Activated CD4-positive, alpha-beta memory T cell treated with anti-CD3 and anti-CD28 coated beads, Interleukin-2, amount 10 ng/mL, durations not matched to agents 7 days and 5 days (primary cell): ENCODE results near the gene PANK2. TPM values are rescaled to one million over a fixed set of nuclear protein-coding genes. Genes with fewer than 3 reads are reported as not detected.
"Not testable (repeated sequence)": the region's sequence is repeated elsewhere in the genome, so short reads cannot be mapped to it uniquely, and the experiment has no call there.

ENCODE experiments used
- CTCF ChIA-PET: fragments of 350-600 bp; sonication (Branson Sonifier 250); formaldehyde crosslinking; loops from one replicate; lab custom pipeline; 2021; ENCODE audit warnings: antibody characterized with exemption, inconsistent platforms; lab: Charles Lee
- POLR2A ChIA-PET: fragments of 350-600 bp; sonication (Branson Sonifier 250); formaldehyde crosslinking; loops from one replicate; lab custom pipeline; 2021; ENCODE audit warnings: antibody characterized with exemption; lab: Charles Lee
- DNase-seq: peaks from one replicate; pipeline ENCODE4 v3.0.0-alpha.2; 2020
- H3K27ac Mint-ChIP-seq: one replicate; pipeline ENCODE4 v1.8.0; 2021; ENCODE audit warnings: mild to moderate bottlenecking, mixed read lengths
- H3K27me3 Mint-ChIP-seq: one replicate; pipeline ENCODE4 v1.8.0; 2021; ENCODE audit warnings: mixed read lengths
- H3K36me3 Mint-ChIP-seq: one replicate; pipeline ENCODE4 v1.8.0; 2021; ENCODE audit warnings: low read depth, mixed read lengths
- H3K4me1 Mint-ChIP-seq: one replicate; pipeline ENCODE4 v1.8.0; 2021; ENCODE audit warnings: mixed read lengths
- H3K4me3 Mint-ChIP-seq: one replicate; pipeline ENCODE4 v1.8.0; 2021; ENCODE audit warnings: mild to moderate bottlenecking, mixed read lengths
- H3K9me3 Mint-ChIP-seq: one replicate; pipeline ENCODE4 v1.8.0; 2021; ENCODE audit warnings: mixed read lengths
- total RNA-seq, 2 experiments: library from RNA; stranded (reverse); gene quantifications; one replicate each; pipeline ENCODE4 v1.2.3, GENCODE V29; 2021

PANK2 gene
- total RNA-seq, 2 experiments from 2014 or later, result 63.3 to 63.8 TPM

DNA sequence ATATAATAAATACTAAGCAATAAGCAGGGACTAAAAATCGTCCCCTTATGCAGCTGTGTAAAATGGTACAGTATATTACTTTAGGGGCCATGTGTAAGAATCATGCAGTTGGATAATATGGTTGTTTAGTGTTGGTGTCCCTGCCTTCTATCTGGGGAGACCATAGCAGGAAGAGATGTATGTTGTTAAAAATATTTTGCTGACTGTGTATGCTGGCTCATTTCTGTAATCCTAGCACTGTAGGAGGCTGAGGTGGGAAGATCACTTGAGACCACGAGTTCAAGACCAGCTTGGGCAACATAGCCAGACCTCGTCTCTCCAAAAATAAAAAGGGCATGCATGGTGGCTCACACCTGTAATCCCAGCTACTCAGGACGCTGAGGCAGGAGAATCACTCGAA is 5.6 kb downstream of the PANK2 start:
- no peak for DNase-seq
- H3K27ac Mint-ChIP-seq, result no peak overlapping the region
- peaks cover 56% of the 10 kb centered on the region for H3K36me3 Mint-ChIP-seq
- POLR2A ChIA-PET, result interaction anchor here (0.7 to 5.4 kb wide), 4 partner anchors 13 to 189 kb away, joined by 3 to 32 read pairs (median 4); no protein-coding TSS in a partner anchor
- no peak overlapping the region for H3K4me3 Mint-ChIP-seq
- no peaks in the 10 kb centered on the region for H3K27me3 Mint-ChIP-seq
- CTCF ChIA-PET, result interaction anchor here (0.7 to 1.4 kb wide), 2 partner anchors 41 to 108 kb away, joined by 5 read pairs; partner anchors contain the start of gene CENPB
- H3K9me3 Mint-ChIP-seq, result no peaks in the 10 kb centered on the region
- H3K4me1 Mint-ChIP-seq, result peaks cover 75% of the 10 kb centered on the region

DNA sequence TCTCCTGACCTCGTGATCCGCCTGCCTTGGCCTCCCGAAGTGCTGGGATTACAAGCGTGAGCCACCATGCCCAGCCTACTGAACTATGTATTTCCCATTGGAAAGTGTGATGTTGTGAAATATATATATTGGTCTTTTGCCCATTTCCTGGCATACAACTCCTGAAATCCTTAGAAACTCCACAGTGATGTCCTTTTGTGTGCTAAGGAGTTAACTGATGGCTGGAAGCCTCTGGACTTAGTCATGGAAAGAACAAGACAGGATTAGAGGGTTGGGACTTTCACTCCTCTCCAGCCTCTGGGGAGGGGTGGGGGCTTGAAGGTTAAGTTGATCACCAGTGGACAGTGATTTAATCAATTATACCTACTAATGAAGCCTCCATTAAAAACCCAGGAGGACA is 7.1 kb downstream of the PANK2 start:
- CTCF ChIA-PET, result no interaction called here
- H3K36me3 Mint-ChIP-seq, result peaks cover 51% of the 10 kb centered on the region
- no peaks in the 10 kb centered on the region for H3K27me3 Mint-ChIP-seq
- H3K27ac Mint-ChIP-seq, result no peak overlapping the region
- H3K9me3 Mint-ChIP-seq, result no peaks in the 10 kb centered on the region
- peaks cover 79% of the 10 kb centered on the region for H3K4me1 Mint-ChIP-seq
- H3K4me3 Mint-ChIP-seq, result no peak overlapping the region
- DNase-seq, result no peak
- POLR2A ChIA-PET, result interaction anchor here (1.7 kb wide), 1 partner anchor 10 kb away, joined by 6 read pairs; no protein-coding TSS in a partner anchor

DNA sequence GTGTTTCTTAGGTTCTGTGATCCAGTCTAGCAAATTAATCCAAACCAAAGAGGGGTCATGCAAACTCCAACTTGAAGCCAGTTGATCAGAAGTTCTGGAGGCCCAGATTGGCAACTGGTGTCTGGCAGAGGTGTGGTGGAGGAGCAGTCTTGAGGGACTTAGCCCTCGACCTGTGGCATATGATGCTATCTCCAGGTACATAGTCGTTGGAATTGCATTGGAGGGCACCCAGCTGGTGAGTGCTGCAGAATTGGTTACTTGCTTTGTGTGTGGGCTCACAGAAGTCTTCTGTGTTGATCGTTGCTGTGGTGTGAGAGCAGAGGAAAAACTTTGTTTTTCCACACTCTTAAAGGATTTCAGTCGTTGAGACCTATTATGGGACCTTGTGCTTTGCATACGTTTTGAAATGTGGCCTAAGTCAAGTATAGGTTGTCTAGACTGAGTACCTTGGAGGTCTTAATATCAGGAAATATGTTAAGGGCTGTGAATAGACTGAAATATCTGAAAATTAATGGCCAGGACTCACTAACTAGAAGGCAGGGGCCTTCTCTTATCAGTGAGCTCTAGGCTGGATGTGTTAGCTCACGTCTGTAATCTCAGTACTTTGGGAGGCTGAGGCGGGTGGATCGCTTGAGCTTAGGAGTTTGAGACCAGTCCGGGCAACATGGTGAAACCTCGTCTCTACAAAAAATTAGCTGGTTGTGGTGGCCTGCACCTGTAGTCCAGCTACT is 7.8 kb downstream of the PANK2 start:
- no peaks in the 10 kb centered on the region for H3K9me3 Mint-ChIP-seq
- ChIA-PET POLR2A (interaction anchor here (1.2 to 1.7 kb wide), 2 partner anchors 10 to 33 kb away, joined by 3 to 6 read pairs; no protein-coding TSS in a partner anchor), CTCF (interaction anchor here (0.9 to 1.0 kb wide), 2 partner anchors 9 to 21 kb away, joined by 3 read pairs; no protein-coding TSS in a partner anchor)
- DNase-seq, result no peak
- peaks cover 48% of the 10 kb centered on the region for H3K36me3 Mint-ChIP-seq
- H3K4me3 Mint-ChIP-seq, result peak overlapping the region; percentile 17
- H3K27me3 Mint-ChIP-seq, result no peaks in the 10 kb centered on the region
- peak overlapping the region; percentile 72 for H3K27ac Mint-ChIP-seq
- H3K4me1 Mint-ChIP-seq, result peaks cover 79% of the 10 kb centered on the region

DNA sequence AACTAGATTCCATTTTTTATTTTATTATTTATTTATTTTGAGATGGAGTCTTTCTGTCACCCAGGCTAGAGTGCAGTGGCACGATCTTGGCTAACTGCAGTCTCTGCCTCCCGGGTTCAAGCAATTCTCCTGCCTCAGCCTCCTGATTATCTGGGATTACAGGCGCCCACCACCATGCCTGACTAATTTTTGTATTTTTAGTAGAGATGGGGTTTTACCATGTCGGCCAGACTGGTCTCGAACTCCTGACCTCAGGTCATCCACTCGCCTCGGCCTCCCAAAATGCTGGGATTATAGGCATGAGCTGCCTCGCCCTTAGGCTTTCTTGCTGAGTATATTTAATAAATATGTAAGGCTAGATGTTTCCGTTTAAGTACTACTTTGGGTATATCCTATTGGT is 9.0 kb downstream of the PANK2 start:
- H3K36me3 Mint-ChIP-seq, result peaks cover 37% of the 10 kb centered on the region
- H3K4me3 Mint-ChIP-seq, H3K27me3 Mint-ChIP-seq, H3K27ac Mint-ChIP-seq, DNase-seq, H3K9me3 Mint-ChIP-seq: not testable (repeated sequence)
- H3K4me1 Mint-ChIP-seq, result peaks cover 77% of the 10 kb centered on the region
- CTCF ChIA-PET, result interaction anchor here (0.9 kb wide), 1 partner anchor 8 kb away, joined by 3 read pairs; no protein-coding TSS in a partner anchor
- POLR2A ChIA-PET, result interaction anchor here (1.1 to 1.7 kb wide), 3 partner anchors 8 to 32 kb away, joined by 3 to 6 read pairs (median 3); no protein-coding TSS in a partner anchor

DNA sequence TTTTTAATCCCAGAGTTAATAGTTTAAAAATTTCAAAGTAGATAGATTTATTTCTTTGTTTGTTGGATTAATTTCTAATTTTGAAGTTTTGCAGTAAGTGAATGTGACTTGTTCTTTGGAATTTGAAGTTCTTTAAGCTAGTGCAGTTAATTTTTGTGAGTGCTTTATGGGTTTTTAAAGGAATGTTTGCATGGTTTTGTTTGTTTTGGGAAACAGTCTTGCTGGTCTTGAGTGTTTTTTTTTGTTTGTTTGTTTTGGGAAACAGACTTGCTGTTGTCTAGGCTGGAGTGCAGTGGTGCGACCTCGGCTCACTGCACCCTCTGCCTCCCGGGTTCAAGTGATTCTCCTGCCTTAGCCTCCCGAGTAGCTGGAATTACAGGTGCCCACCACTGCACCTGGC is 9.5 kb downstream of the PANK2 start:
- Mint-ChIP-seq H3K9me3 (no peaks in the 10 kb centered on the region), H3K36me3 (peaks cover 34% of the 10 kb centered on the region), H3K4me1 (peaks cover 73% of the 10 kb centered on the region), H3K27ac (peak overlapping the region; percentile 21), H3K27me3 (no peaks in the 10 kb centered on the region), H3K4me3 (no peak overlapping the region)
- no peak for DNase-seq
- POLR2A ChIA-PET, result interaction anchor here (1.1 kb wide), 1 partner anchor 17 kb away, joined by 3 read pairs; no protein-coding TSS in a partner anchor
- CTCF ChIA-PET, result no interaction called here

DNA sequence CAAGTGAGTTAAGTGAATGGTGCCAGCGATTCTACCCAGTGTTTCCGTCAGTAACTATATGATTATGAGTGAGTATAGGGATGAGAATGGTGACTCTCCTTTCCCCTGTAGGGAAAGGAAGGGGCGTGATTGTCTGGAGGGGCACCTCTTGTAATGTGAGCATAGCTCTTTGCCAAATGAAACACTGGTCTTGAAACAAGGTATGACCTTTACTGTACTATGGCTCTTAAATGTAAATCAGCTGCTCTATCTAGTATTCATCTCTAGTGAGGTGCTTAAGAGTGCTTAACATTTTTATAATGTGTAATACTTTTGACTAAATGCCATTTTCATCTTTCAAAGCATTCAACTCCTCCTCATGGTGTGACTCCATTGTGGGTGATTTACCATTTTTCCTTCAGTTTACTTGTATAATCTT is 11.0 kb downstream of the PANK2 start:
- Mint-ChIP-seq H3K27ac (peak overlapping the region; percentile 9), H3K27me3 (no peaks in the 10 kb centered on the region), H3K4me3 (no peak overlapping the region), H3K9me3 (no peaks in the 10 kb centered on the region), H3K36me3 (peaks cover 33% of the 10 kb centered on the region), H3K4me1 (peaks cover 76% of the 10 kb centered on the region)
- ChIA-PET POLR2A (interaction anchor here (1.3 to 2.3 kb wide), 2 partner anchors 9 to 90 kb away, joined by 3 to 15 read pairs; no protein-coding TSS in a partner anchor), CTCF (no interaction called here)
- no peak for DNase-seq

DNA sequence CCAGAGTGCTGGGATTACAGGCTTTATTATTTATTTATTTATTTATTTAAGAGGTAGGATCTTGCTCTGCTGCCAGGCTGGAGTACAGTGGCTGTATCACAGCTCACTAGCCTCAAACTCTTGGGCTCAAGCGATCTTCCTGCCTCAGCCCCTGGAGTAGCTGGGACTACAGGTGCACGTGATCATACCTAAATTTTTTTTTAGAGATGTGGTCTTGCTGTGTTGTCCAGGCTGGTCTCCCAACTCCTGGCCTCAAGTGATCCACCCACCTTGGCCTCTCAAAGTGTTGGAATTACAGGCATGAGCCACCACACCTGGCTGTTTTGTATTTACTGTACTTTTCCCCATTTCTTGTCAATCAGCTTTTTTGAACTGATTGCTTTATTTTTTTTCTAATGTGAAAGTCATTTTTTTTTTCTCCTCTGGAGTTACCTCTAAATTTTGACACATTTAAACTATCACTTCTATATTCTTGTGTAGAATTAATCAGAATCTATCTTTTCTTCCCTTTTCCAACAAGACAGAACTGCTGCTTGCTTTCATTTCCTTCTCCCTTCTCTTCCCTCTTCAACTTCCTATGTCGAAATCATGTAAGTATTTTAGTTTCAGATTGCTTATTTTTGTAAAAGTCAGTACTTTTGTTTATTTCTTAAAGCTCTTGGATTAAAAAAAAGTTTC is 12.0 kb downstream of the PANK2 start:
- DNase-seq, result no peak
- Mint-ChIP-seq H3K36me3 (peaks cover 28% of the 10 kb centered on the region), H3K27ac (peak overlapping the region; percentile 69), H3K27me3 (no peaks in the 10 kb centered on the region), H3K9me3 (no peaks in the 10 kb centered on the region), H3K4me1 (peaks cover 76% of the 10 kb centered on the region), H3K4me3 (no peak overlapping the region)
- ChIA-PET CTCF (interaction anchor here (0.6 to 0.7 kb wide), 2 partner anchors 8 to 25 kb away, joined by 3 read pairs; no protein-coding TSS in a partner anchor), POLR2A (interaction anchor here (1.2 to 2.3 kb wide), 3 partner anchors 8 to 89 kb away, joined by 3 to 15 read pairs (median 4); no protein-coding TSS in a partner anchor)

DNA sequence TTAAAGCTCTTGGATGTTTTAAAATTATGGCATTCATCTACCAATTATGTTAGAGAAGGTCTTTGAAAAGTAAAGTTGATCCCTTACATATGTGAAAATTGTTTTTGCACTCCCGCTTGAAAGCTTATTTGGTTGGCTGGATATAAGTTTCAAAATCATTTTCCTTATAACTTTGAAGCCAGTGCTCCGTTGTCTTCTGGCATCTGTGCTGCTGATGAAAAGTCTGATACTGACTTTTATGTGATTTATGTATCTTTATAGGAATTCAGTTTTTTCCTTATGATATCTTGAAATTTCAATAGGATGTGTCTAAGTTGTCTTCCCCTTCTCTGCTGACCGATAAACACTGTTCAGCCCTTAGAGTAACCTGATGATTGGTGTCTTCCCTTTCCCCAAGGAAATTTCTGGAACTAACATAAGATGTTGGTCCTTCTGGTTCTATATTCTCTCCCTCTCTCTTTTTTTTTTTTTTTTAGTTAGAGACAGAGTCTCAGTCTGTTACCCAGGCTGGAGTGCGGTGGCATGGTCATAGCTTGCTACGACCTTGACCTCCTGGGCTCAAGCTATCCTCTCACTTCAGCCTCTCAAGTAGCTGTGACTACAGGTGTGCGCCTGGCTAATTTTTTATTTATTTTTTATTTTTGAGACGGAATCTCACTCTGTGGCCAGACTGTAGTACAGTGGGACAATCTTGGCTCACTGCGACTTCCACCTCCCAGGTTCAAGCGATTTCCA is 12.7 kb downstream of the PANK2 start:
- H3K4me3 Mint-ChIP-seq, result no peak overlapping the region
- H3K4me1 Mint-ChIP-seq, result peaks cover 74% of the 10 kb centered on the region
- CTCF ChIA-PET, result interaction anchor here (0.7 kb wide), 1 partner anchor 9 kb away, joined by 3 read pairs; no protein-coding TSS in a partner anchor
- H3K36me3 Mint-ChIP-seq, result peaks cover 25% of the 10 kb centered on the region
- H3K27ac Mint-ChIP-seq, result peak overlapping the region; percentile 69
- no peaks in the 10 kb centered on the region for H3K9me3 Mint-ChIP-seq
- POLR2A ChIA-PET, result interaction anchor here (1.2 to 2.3 kb wide), 2 partner anchors 9 to 11 kb away, joined by 4 to 15 read pairs; no protein-coding TSS in a partner anchor
- no peaks in the 10 kb centered on the region for H3K27me3 Mint-ChIP-seq
- DNase-seq, result no peak

DNA sequence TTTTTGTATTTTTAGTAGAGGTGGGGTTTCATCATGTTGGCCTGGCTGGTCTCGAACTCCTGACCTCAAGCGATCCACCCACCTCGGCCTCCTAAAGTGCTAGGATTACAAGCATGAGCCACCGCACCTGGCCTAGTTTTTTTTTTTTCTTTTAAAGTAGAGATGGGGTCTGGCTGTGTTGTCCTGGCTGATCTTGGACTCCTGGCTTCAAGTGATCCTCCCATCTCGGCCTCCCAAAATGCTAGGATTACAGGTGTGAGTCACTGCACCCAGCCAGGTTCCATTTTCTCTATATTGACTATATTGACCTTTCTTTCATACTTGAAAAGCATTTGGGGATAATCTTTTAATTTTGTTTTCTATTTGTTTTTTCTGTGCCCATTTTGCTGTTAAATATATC is 13.3 kb downstream of the PANK2 start:
- H3K4me1 Mint-ChIP-seq, result peaks cover 73% of the 10 kb centered on the region
- no peaks in the 10 kb centered on the region for H3K9me3 Mint-ChIP-seq
- ChIA-PET POLR2A (no interaction called here), CTCF (interaction anchor here (0.6 kb wide), 1 partner anchor 71 kb away, joined by 4 read pairs; no protein-coding TSS in a partner anchor)
- peaks cover 21% of the 10 kb centered on the region for H3K36me3 Mint-ChIP-seq
- H3K4me3 Mint-ChIP-seq, result no peak overlapping the region
- no peaks in the 10 kb centered on the region for H3K27me3 Mint-ChIP-seq
- DNase-seq, result no peak
- peak overlapping the region; percentile 58 for H3K27ac Mint-ChIP-seq

DNA sequence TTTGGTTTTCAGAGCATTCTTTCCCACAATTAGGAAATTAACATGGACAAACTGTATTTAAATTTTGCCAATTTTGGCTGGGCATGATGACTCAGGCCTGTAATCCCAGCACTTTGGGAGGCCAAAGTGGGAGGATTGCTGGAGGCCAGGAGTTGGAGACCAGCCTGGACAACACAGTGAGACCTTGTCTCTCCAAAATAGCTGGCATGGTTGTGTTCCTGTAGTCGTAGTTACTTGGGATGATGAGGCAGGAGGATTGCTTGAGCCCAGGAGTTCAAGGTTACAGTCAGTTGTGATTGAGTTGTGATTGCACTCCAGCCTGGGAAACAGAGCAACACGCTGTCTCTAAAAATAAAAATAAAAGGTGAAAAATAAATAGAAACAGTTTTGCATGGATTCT is 15.0 kb downstream of the PANK2 start:
- H3K27ac Mint-ChIP-seq, result no peak overlapping the region
- no peaks in the 10 kb centered on the region for H3K27me3 Mint-ChIP-seq
- H3K36me3 Mint-ChIP-seq, result peaks cover 39% of the 10 kb centered on the region
- no peak overlapping the region for H3K4me3 Mint-ChIP-seq
- ChIA-PET POLR2A (no interaction called here), CTCF (interaction anchor here (1.0 kb wide), 1 partner anchor 117 kb away, joined by 3 read pairs; no protein-coding TSS in a partner anchor)
- no peak for DNase-seq
- H3K9me3 Mint-ChIP-seq, result no peaks in the 10 kb centered on the region
- peaks cover 81% of the 10 kb centered on the region for H3K4me1 Mint-ChIP-seq

DNA sequence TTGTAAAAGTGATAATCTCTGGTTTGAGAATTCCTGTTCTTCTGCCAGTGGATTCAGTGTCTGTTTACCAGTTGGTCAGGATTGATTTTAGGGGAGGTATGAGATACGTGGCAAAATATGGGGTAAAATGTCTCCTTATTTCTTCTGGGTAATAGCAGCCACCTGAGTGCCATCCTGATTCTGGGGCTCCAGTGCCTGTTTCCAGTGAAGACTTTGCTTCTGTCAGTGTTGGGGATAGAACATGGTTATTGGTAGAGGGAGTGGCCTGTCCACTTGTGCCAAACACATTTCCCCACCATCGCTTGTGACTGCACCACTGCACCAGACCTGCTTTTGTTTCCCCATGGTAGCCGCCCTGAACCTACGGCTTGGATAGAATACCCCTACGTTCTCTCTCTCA is 15.7 kb downstream of the PANK2 start:
- H3K4me1 Mint-ChIP-seq, result peaks cover 76% of the 10 kb centered on the region
- H3K36me3 Mint-ChIP-seq, result peaks cover 41% of the 10 kb centered on the region
- H3K9me3 Mint-ChIP-seq, result no peaks in the 10 kb centered on the region
- ChIA-PET CTCF (interaction anchor here (1.0 kb wide), 1 partner anchor 117 kb away, joined by 3 read pairs; no protein-coding TSS in a partner anchor), POLR2A (no interaction called here)
- no peak overlapping the region for H3K4me3 Mint-ChIP-seq
- H3K27me3 Mint-ChIP-seq, result no peaks in the 10 kb centered on the region
- no peak for DNase-seq
- H3K27ac Mint-ChIP-seq, result peak overlapping the region; percentile 51
